K562 (cell line): Measurements from ENCODE around the gene TRIAP1. TPM values are rescaled to one million over a fixed set of nuclear protein-coding genes. Genes with fewer than 3 reads are reported as not detected.
A peak's percentile ranks its signal among the peaks of the same experiment; 100 is the strongest.

ENCODE experiments used
- ATAC-seq: fragments of 200-7000 bp; cut with Tn5 transposase; 3 replicates; pipeline ENCODE4 v1.9.1; 2020; ENCODE audit warnings: moderate library complexity
- BruUV-seq: library from RNA; stranded (reverse); fragments of 400-500 nt; replicated peaks from 2 replicates; lab custom pipeline; 2021; lab: Mats Ljungman, UMichigan
- CTCF ChIA-PET: fragments of 300-600 bp; formaldehyde crosslinking; extraction: SDS; loops from one replicate; lab custom pipeline; 2021; ENCODE audit warnings: low intra/inter-chr PET ratio; lab: Yijun Ruan, JAX
- POLR2A ChIA-PET: fragments of 300-600, 350-650 bp; sonication (Branson Sonifier 250); formaldehyde crosslinking; extraction: SDS; loops from one replicate; lab custom pipeline; 2021; ENCODE audit warnings: antibody characterized with exemption, inconsistent platforms; lab: Yijun Ruan, JAX
- DNase-seq, 4 experiments: peaks; one replicate each; pipeline versions ENCODE4 v3.0.0 to v3.0.0-alpha.2; 2011 to 2018; ENCODE audit warnings: low spot score in 3 of 4, mixed read lengths in 3 of 4; ENCODE audit errors: extremely low read depth in 1 of 4
- FAIRE-seq: peaks from 2 replicates; lab custom pipeline; 2011; peaks lifted over from hg19 to GRCh38; lab: Jason Lieb, UNC
- H2AFZ ChIP-seq: 2 replicates; pipeline ENCODE4 v1.6.0; 2011; ENCODE audit warnings: low read depth, low read length, control low read depth, inconsistent platforms
- H3K27ac ChIP-seq: fragments of 200-600 bp; 3 replicates; pipeline ENCODE4 v1.8.0; 2011; ENCODE audit warnings: low read depth, mild to moderate bottlenecking, control low read depth, inconsistent platforms, low read length, moderate library complexity, mixed read lengths; ENCODE audit errors: extremely low read depth
- H3K27me3 ChIP-seq, 2 experiments: fragments of 300-600 bp in 1 of 2; 2 replicates in 1 of 2; 3 replicates in 1 of 2; pipeline versions ENCODE4 v1.6.0 to v1.8.0; 2011; ENCODE audit warnings: inconsistent platforms in 2 of 2, low read length in 2 of 2, mild to moderate bottlenecking in 1 of 2, mixed read lengths in 1 of 2, moderate library complexity in 1 of 2; ENCODE audit not compliant: control insufficient read depth in 2 of 2, insufficient read depth in 2 of 2
- H3K36me3 ChIP-seq: fragments of 300-600 bp; 3 replicates; pipeline ENCODE4 v1.8.0; 2011; ENCODE audit warnings: mild to moderate bottlenecking, low read length, inconsistent platforms; ENCODE audit not compliant: control insufficient read depth, insufficient read depth
- H3K4me1 ChIP-seq, 2 experiments: fragments of 200-600 bp in 1 of 2; replicated peaks in 1 of 2; 2 replicates in 1 of 2; 3 replicates in 1 of 2; pipeline versions ENCODE4 v1.5.1 to v1.8.0; 2011; ENCODE audit warnings: inconsistent platforms in 2 of 2, low read length in 2 of 2, mild to moderate bottlenecking in 1 of 2, mixed read lengths in 1 of 2, moderate library complexity in 1 of 2; ENCODE audit not compliant: control insufficient read depth in 2 of 2, insufficient read depth in 2 of 2
- H3K4me2 ChIP-seq: 2 replicates; pipeline ENCODE4 v1.6.1; 2011; ENCODE audit warnings: low read length, control low read depth, inconsistent platforms, mixed read lengths; ENCODE audit not compliant: insufficient read depth
- H3K4me3 ChIP-seq: fragments of 200-600 bp; sonication (generic), shearing (Covaris generic); 2 replicates; pipeline ENCODE4 v1.5.1; 2016; ENCODE audit warnings: control low read depth, inconsistent platforms
- H3K79me2 ChIP-seq: fragments of 200-600 bp; 3 replicates; pipeline ENCODE4 v1.8.0; 2011; ENCODE audit warnings: low read length, inconsistent platforms; ENCODE audit not compliant: control insufficient read depth, insufficient read depth
- H3K9ac ChIP-seq, 2 experiments: 2 replicates each; pipeline versions ENCODE4 v1.6.0 to v1.6.1; 2011; ENCODE audit warnings: low read depth in 2 of 2, low read length in 2 of 2, control low read depth in 1 of 2, inconsistent platforms in 1 of 2, mild to moderate bottlenecking in 1 of 2, mixed read lengths in 1 of 2; ENCODE audit not compliant: insufficient read depth in 1 of 2
- H3K9me1 ChIP-seq: one replicate; pipeline ENCODE4 v1.6.0; 2011; ENCODE audit warnings: inconsistent platforms, mild to moderate bottlenecking, low read length, moderate library complexity; ENCODE audit not compliant: control insufficient read depth, insufficient read depth
- H3K9me3 ChIP-seq: replicated peaks from 2 replicates; pipeline ENCODE4 v1.5.1; 2011; ENCODE audit warnings: low read depth, low read length, inconsistent platforms; ENCODE audit not compliant: control insufficient read depth, insufficient read depth
- H4K20me1 ChIP-seq: replicated peaks from 2 replicates; pipeline ENCODE4 v1.6.1; 2011; ENCODE audit warnings: low read length, inconsistent platforms, mixed read lengths; ENCODE audit not compliant: control insufficient read depth, insufficient read depth
- CREBBP ChIP-seq: IDR thresholded peaks from one replicate; pipeline ENCODE4 v1.6.1; 2012; ENCODE audit warnings: low read depth, mild to moderate bottlenecking, control low read depth, inconsistent platforms, low read length
- POLR2A ChIP-seq: fragments of 450-650 bp; conservative IDR thresholded peaks from 2 replicates; pipeline ENCODE4 v1.6.1; 2016
- POLR2B ChIP-seq: fragments of 450-650 bp; IDR thresholded peaks from 2 replicates; pipeline ENCODE4 v1.6.1; 2018; ENCODE audit warnings: low read depth; ENCODE audit not compliant: partially characterized antibody
- RAD21 ChIP-seq, 2 experiments: fragments of 250-450 bp in 1 of 2; fragments of 450-650 bp in 1 of 2; sonication (Bioruptor Pico) in 1 of 2; formaldehyde crosslinking in 1 of 2; IDR thresholded peaks in 1 of 2; conservative IDR thresholded peaks in 1 of 2; 2 replicates each; pipeline versions ENCODE4 v1.4.0 to v1.8.0; 2020 to 2022; ENCODE audit warnings: mild to moderate bottlenecking in 2 of 2, moderate library complexity in 1 of 2
- ZKSCAN8 ChIP-seq: fragments of 200-800 bp; sonication (Bioruptor generic); IDR thresholded peaks from 2 replicates; pipeline ENCODE4 v1.6.1; 2016; ENCODE audit warnings: missing genetic modification characterization, missing compliant biosample characterization
- WGBS: fragments of 100-300 bp; shearing (Covaris generic); methylation state at CpG from one replicate; pipeline ENCODE4 v1.1.6; 2016; ENCODE audit warnings: low coverage, mixed read lengths; ENCODE audit not compliant: insufficient coverage; ENCODE audit errors: missing lambda C conversion rate; 5-methylcytosine and 5-hydroxymethylcytosine counted together
- in situ Hi-C: fragments of 300-500 bp; cut with MboI; formaldehyde crosslinking; loops from 4 replicates; pipeline ENCODE4 v1.15.0; 2018; ENCODE audit warnings: inconsistent platforms, mixed read lengths
- intact Hi-C: fragments of 100-400 bp; cut with micrococcal nuclease; formaldehyde crosslinking; loops from 2 replicates; pipeline ENCODE4 v1.14.2; 2022
- polyA plus RNA-seq, 8 experiments: library from polyadenylated mRNA; depleted of rRNA in 4 of 8; stranded (reverse) in 5 of 8; unstranded in 3 of 8; fragments of >200 nt; fragmentation: Nextera tagmentation in 2 of 8; fragmentation: Illumina TruSeq in 1 of 8; extraction: Ambion mirVana in 2 of 8; extraction: Trizol in 1 of 8; gene quantifications; 2 replicates each; pipeline versions ENCODE4 v1.2.1 to v1.2.3, GENCODE V29; 2011 to 2014; ENCODE audit warnings: inconsistent platforms in 1 of 8, missing spikeins in 1 of 8
- total RNA-seq, 7 experiments: library from RNA; depleted of rRNA in 6 of 7; stranded (reverse); fragments of >200 nt in 6 of 7; fragmentation: Illumina TruSeq in 2 of 7; extraction: Trizol in 2 of 7; gene quantifications; 2 replicates each; pipeline versions ENCODE4 v1.2.1 to v1.2.3, GENCODE V29; 2011 to 2021; ENCODE audit warnings: low replicate concordance in 1 of 7
- TF ChIP-seq, protein P1 (sequence below), 3 experiments: IDR thresholded peaks in 2 of 3; conservative IDR thresholded peaks in 1 of 3; 2 replicates each; pipeline ENCODE4 v1.5.1; 2011 to 2012; ENCODE audit warnings: low read length in 3 of 3, mild to moderate bottlenecking in 3 of 3, control low read depth in 2 of 3, improper control_type of control experiment in 1 of 3, inconsistent platforms in 1 of 3, low read depth in 1 of 3, mixed read lengths in 1 of 3, moderate library complexity in 1 of 3; ENCODE audit not compliant: insufficient read depth in 2 of 3

TRIAP1 gene
- total and polyA plus RNA-seq, 9 of the 15 experiments (the other 6 are each of a cell fraction or from before 2014, with no cell fraction given): 37.3 to 354 (median 65.4) TPM

DNA sequence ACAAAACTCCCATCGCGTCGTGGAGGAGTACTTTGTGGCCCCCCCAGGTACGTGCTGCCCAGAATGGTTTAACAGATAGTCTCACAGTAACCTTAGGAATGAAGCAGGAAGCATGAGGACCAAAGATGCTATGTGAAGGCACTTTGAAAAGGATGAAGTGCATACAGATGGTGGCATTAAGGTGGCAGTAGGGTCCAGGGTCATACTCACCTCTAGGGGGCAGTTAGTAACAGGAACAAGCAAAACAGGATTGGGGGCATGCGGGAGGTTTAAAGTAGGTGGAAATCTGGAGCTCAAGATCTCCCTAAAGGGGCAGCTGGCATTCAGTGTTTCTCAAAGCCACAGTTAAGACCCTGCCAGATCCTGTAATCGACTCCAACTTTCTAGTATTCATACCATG, 10.9 kb upstream of the TRIAP1 start:
- intact Hi-C loops (no loop called here), in situ Hi-C loops (no loop called here)
- 89% methylated on average over 6 of the region's 6 CpGs for WGBS
- Histone ChIP-seq H3K27ac (no peak overlapping the region), H3K9me3 (no peaks in the 10 kb centered on the region), H3K79me2 (0 out of 3 replicates have a peak, but pooled peaks cover 3% of the 10 kb centered on the region), H3K4me3 (no peak overlapping the region), H2AFZ (no peak overlapping the region), H3K9me1 (no peaks in the 10 kb centered on the region), H3K4me1 (no peaks in the 10 kb centered on the region), H3K36me3 (peaks cover 95% of the 10 kb centered on the region), H3K4me2 (no peak overlapping the region), H3K9ac (no peak overlapping the region), H4K20me1 (0 out of 2 replicates have a peak, but pooled peaks cover 14% of the 10 kb centered on the region), H3K27me3 (no peaks in the 10 kb centered on the region)
- 0 out of 2 replicates have a peak, but pooled peaks have one; percentile 30 for TF ChIP-seq ZKSCAN8 (CRISPR knock-in tag)
- peak; percentile 10; the same call in 1 of the 2 replicates for TF ChIP-seq POLR2A
- TF ChIP-seq POLR2B: peak; percentile 29
- TF ChIP-seq CREBBP: no peak
- TF ChIP-seq RAD21 (CRISPR knock-in tag; conservative IDR thresholded peaks at IDR 0.05 in 1 of 2, IDR thresholded peaks at IDR 0.05 in 1 of 2): peak in 1 of 2 experiments; percentile 22; a peak in 1 of 4 replicates
- TF ChIP-seq, protein P1, sequence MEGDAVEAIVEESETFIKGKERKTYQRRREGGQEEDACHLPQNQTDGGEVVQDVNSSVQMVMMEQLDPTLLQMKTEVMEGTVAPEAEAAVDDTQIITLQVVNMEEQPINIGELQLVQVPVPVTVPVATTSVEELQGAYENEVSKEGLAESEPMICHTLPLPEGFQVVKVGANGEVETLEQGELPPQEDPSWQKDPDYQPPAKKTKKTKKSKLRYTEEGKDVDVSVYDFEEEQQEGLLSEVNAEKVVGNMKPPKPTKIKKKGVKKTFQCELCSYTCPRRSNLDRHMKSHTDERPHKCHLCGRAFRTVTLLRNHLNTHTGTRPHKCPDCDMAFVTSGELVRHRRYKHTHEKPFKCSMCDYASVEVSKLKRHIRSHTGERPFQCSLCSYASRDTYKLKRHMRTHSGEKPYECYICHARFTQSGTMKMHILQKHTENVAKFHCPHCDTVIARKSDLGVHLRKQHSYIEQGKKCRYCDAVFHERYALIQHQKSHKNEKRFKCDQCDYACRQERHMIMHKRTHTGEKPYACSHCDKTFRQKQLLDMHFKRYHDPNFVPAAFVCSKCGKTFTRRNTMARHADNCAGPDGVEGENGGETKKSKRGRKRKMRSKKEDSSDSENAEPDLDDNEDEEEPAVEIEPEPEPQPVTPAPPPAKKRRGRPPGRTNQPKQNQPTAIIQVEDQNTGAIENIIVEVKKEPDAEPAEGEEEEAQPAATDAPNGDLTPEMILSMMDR (IDR thresholded peaks at IDR 0.05 in 2 of 3, conservative IDR thresholded peaks at IDR 0.05 in 1 of 3; ENCODE audit: insufficient read depth in 2 of 3, low read depth in 1 of 3, low read length in 3 of 3): peak; percentile 43 to 56 (median 53)
- CTCF ChIA-PET: no interaction called here
- BruUV-seq: no TSS peak
- peak; percentile 67 for FAIRE-seq
- peak; percentile 25 to 42 (median 38) for DNase-seq
- ATAC-seq: peak; percentile 54
- POLR2A ChIA-PET: interaction anchor here (0.7 to 8.1 kb wide), 7 partner anchors 8 to 39 kb away, joined by 3 to 38 read pairs (median 5); partner anchors contain the start of genes DYNLL1, GATC and TRIAP1
